Measurements from ENCODE around the gene TK2. TPM values are rescaled to one million over a fixed set of nuclear protein-coding genes. Genes with fewer than 3 reads are reported as not detected.

The TK2 gene
- total RNA-seq, 1 donor from 2014 or later, result 25.2 TPM

GRCh38 chr16:66561381-66562080 is 11.6 kb upstream of the TK2 start:
- TF ChIP-seq CTCF (IDR thresholded peaks at IDR 0.05; ENCODE audit: insufficient read depth, low read length, poor library complexity, severe bottlenecking), result no peak
- no peak overlapping the region for H3K4me3 ChIP-seq (ENCODE audit: low read depth, low read length)
- DNase-seq (ENCODE audit: low read depth), result no peak
- peaks cover 3% of the 10 kb centered on the region for H3K36me3 ChIP-seq (ENCODE audit: control insufficient read depth, insufficient read depth, low read length)
- H3K27me3 ChIP-seq (ENCODE audit: control insufficient read depth, insufficient read depth, low read length), result no peaks in the 10 kb centered on the region

GRCh38 chr16:66560107-66560506 is 10.2 kb upstream of the TK2 start:
- no peak for DNase-seq (ENCODE audit: low read depth)
- no peak for TF ChIP-seq CTCF (IDR thresholded peaks at IDR 0.05; ENCODE audit: insufficient read depth, low read length, poor library complexity, severe bottlenecking)
- Histone ChIP-seq H3K36me3 (ENCODE audit: control insufficient read depth, insufficient read depth, low read length) (peaks cover 3% of the 10 kb centered on the region), H3K4me3 (ENCODE audit: low read depth, low read length) (no peak overlapping the region), H3K27me3 (ENCODE audit: control insufficient read depth, insufficient read depth, low read length) (no peaks in the 10 kb centered on the region)

GRCh38 chr16:66554495-66554894 is 4.6 kb upstream of the TK2 start:
- no peak for TF ChIP-seq CTCF (IDR thresholded peaks at IDR 0.05; ENCODE audit: insufficient read depth, low read length, poor library complexity, severe bottlenecking)
- Histone ChIP-seq H3K4me3 (ENCODE audit: low read depth, low read length) (no peak overlapping the region), H3K27me3 (ENCODE audit: control insufficient read depth, insufficient read depth, low read length) (no peaks in the 10 kb centered on the region), H3K36me3 (ENCODE audit: control insufficient read depth, insufficient read depth, low read length) (peaks cover 1% of the 10 kb centered on the region)
- DNase-seq (ENCODE audit: low read depth), result no peak

GRCh38 chr16:66554021-66554420 is 4.1 kb upstream of the TK2 start:
- Histone ChIP-seq H3K36me3 (ENCODE audit: control insufficient read depth, insufficient read depth, low read length) (peaks cover 1% of the 10 kb centered on the region), H3K4me3 (ENCODE audit: low read depth, low read length) (no peak overlapping the region), H3K27me3 (ENCODE audit: control insufficient read depth, insufficient read depth, low read length) (no peaks in the 10 kb centered on the region)
- DNase-seq (ENCODE audit: low read depth), result no peak
- no peak for TF ChIP-seq CTCF (IDR thresholded peaks at IDR 0.05; ENCODE audit: insufficient read depth, low read length, poor library complexity, severe bottlenecking)

- no peak for DNase-seq (ENCODE audit: low read depth)
- H3K27me3 ChIP-seq (ENCODE audit: control insufficient read depth, insufficient read depth, low read length), result no peaks in the 10 kb centered on the region
- H3K4me3 ChIP-seq (ENCODE audit: low read depth, low read length), result peak overlapping the region; percentile 40
- no peaks in the 10 kb centered on the region for H3K36me3 ChIP-seq (ENCODE audit: control insufficient read depth, insufficient read depth, low read length)
- no peak for TF ChIP-seq CTCF (IDR thresholded peaks at IDR 0.05; ENCODE audit: insufficient read depth, low read length, poor library complexity, severe bottlenecking)
These were observed 3.3 kb upstream of the TK2 start for GRCh38 chr16:66553223-66553622.

Measured in kidney epithelial cell (primary cell).